ENCODE results near the gene ZCCHC17.

Gene ZCCHC17

DNA sequence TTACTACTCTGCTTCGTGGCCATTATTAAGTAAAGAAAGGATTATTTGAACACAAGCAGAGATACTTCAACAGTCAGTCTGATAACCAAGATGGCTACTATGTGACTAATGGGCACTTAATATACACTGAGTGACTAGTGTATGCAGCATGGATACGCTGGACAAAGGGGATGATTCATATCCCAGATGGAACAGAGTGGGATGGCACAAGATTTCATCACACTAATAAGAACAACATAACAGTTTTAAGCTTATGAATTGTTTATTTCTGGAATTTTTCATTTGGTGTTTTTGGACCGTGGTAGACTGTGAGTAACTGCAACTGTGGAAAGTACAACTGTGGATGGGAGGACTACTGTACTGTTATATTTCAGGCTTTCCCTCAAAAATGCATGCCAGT lies 9.4 kb downstream of the ZCCHC17 start:
- no peak for DNase-seq (ENCODE audit: low read depth in 2 of 2)

DNA sequence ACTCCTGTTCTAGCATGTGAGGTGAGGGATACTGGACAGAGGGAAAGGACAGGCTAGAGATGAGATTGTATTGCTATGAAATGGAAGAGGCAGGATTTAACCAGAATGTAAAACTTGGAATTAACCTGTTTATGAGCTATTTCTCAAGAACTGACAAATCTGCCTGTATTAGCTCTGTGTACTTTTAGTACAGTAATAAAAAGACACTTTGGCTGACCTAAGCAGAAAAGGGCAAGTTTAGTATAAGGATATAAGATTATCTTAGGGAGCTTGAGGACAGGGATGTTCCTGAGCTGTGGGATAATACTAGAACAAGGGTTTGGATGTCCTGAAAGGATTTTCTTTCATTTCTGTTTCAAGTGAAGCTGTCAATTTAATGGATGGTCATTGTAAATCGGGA lies 11.2 kb downstream of the ZCCHC17 start:
- no peak for DNase-seq (ENCODE audit: low read depth in 2 of 2)

GRCh38 chr1:31310198-31310597 lies 13.4 kb downstream of the ZCCHC17 start:
- DNase-seq (ENCODE audit: low read depth in 2 of 2): no peak

DNA sequence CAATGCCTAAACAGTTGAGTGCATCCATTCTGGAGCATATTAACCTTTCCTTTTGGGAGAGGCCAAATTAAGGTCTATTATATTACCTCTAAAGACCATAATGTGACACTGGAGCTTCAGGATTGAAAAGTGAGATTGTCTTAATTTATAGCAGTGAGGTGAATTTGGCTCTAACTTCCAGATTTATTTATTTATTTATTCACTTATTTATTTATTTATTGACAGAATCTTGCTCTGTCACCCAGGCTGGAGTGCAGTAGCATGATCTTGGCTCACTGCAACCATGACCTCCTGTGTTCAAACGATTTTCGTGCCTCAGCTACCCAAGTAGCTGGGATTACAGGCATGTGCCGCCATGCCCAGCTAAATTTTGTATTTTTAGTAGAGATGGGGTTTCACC lies 19.1 kb downstream of the ZCCHC17 start:
- no peak for DNase-seq (ENCODE audit: low read depth in 2 of 2)

- no peak for DNase-seq (ENCODE audit: low read depth in 2 of 2)
Measured at GRCh38 chr1:31318146-31318545, 21.3 kb downstream of the ZCCHC17 start.

- no peak for DNase-seq (ENCODE audit: low read depth in 2 of 2)
Measured at GRCh38 chr1:31324093-31324492, 27.3 kb downstream of the ZCCHC17 start.

GRCh38 chr1:31324992-31325391 lies 28.2 kb downstream of the ZCCHC17 start:
- DNase-seq (ENCODE audit: low read depth in 2 of 2): no peak

GRCh38 chr1:31326461-31326860 lies 29.6 kb downstream of the ZCCHC17 start:
- no peak for DNase-seq (ENCODE audit: low read depth in 2 of 2)

- no peak for DNase-seq (ENCODE audit: low read depth in 2 of 2)
Measured at GRCh38 chr1:31327381-31327780, 30.5 kb downstream of the ZCCHC17 start.

- DNase-seq (ENCODE audit: low read depth in 2 of 2): no peak
Measured at GRCh38 chr1:31335007-31335406, 38.2 kb downstream of the ZCCHC17 start.

DNA sequence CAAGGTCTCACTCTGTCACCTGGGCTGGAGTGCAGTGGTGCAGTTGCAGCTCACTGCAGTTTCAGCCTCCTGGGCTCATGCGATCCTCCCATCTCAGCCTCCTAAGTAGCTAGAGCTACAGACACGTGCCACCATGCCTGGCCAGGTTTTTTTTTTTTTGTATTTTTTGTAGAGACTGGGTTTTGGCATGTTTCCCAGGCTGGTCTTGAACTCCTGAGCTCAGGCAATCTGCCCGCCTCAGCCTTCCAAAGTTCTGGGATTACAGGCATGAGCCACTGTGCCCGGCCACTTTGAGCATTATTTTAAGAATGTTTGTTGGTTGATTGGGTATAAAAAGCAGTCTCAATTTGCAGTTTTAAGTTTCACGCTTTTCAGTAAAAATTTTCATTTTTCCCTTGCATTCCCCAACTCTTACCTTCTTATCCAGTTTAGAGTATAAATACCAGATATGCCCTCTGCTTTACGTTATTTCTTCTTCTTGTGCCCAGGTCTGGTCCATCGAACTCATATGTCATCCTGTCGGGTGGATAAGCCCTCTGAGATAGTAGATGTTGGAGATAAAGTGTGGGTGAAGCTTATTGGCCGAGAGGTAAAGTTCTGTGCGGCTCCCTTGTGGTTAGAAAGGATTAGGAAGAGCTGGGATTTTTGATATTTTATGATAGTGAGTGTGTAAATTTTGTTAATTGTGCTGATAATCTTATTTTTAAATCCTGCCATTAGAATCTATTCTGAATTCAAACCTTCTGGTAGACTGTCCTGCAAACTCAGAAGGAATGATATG lies 40.0 kb downstream of the ZCCHC17 start:
- DNase-seq (ENCODE audit: low read depth in 2 of 2): no peak

DNA sequence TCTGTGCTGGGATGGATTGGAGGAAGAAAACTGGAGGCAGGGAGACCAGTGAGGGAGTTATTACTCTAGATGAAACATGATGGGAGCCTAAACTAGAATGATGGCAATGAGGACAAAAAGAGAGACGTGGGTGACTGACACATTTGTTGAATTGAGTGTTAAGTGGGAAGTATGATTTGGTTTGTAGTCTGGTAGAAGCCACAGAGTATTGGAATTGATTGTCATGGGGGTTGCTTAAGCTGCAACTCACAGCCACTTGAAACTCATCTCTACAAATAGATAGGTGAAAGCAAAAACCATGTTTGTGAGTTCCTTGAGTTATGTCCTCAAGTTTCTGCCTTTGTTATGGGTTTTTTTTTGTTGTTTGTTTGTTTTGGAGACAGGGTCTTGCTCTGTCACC lies 47.7 kb downstream of the ZCCHC17 start:
- no peak for DNase-seq (ENCODE audit: low read depth in 2 of 2)

GRCh38 chr1:31345635-31346034 lies 48.8 kb downstream of the ZCCHC17 start:
- no peak for DNase-seq (ENCODE audit: low read depth in 2 of 2)

DNA sequence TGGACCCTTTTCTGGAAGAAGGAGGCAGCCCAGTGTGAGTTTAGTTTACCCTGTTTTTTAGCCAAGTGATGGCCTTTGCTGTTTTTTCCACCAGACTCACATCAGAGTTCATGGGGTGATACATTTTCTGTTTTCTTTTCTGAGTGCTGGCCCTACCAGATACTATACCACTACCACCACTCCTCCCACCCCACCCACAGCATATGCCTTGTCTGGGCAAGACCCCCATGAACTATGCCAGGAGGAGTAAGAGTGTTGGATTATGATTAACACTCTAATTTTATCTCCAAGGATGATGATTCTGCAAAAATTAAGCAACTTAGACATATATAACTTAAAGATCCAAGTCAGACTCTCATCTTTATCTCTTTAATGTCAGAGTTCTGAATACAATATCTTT lies 50.0 kb downstream of the ZCCHC17 start:
- no peak for DNase-seq (ENCODE audit: low read depth in 2 of 2)

GRCh38 chr1:31348449-31348848 lies 51.6 kb downstream of the ZCCHC17 start:
- DNase-seq (ENCODE audit: low read depth in 2 of 2): no peak

DNA sequence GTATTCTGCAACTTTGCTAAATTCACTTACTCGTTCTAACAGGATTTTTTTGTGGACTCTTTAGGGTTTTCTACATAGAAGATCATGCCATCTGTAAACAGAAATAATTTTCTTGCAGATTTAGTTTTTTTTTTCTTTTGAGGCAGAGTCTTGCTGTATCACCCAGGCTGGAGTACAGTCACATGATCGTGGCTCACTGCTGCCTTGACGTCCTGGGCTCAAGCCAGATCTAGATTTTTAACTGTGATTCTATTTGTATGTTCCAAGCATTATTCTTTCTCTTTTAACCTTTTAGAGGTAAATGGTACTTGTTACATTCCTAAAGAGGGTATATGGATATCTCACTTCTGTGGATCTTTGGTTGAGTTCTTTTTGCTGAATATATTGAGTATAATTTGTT lies 57.5 kb downstream of the ZCCHC17 start:
- DNase-seq (ENCODE audit: low read depth in 2 of 2): no peak

DNA sequence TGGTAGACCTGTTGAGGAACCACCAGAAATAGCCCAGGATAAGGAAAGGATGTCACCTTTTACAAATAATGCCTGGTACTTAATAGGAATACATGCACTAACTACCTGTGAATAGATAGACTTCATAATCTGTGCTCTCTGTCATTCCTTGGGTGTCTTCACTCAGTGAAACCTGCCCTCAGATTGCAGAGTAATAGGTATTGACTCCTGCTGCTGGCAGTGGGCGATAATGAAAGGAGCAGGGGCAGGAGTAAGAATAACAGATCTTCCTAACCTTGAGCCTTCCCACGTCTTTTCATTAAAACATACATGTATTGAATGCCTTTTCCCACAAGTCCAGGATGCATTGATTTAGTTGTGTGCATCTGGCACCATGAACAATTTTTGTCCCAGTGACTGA lies 59.6 kb downstream of the ZCCHC17 start:
- no peak for DNase-seq (ENCODE audit: low read depth in 2 of 2)

DNA sequence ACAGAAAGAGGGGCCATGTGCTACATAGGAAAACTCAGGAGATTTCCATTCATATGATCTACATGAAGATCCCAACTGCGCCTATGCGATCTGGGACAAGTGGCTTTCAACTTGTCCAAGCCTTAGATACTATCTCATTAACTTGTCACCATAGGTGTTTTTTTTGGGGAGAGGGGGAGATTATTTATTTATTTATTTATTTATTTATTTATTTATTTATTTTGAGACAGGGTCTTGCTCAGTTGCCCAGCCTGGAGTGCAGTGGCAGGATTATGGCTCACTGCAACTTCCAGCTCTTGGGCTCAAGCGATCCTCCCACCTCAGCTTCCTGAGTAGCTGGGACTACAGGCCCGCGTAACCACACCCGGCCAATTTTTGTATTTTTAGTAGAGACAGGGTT lies 64.8 kb downstream of the ZCCHC17 start:
- DNase-seq (ENCODE audit: low read depth in 2 of 2): no peak

DNA sequence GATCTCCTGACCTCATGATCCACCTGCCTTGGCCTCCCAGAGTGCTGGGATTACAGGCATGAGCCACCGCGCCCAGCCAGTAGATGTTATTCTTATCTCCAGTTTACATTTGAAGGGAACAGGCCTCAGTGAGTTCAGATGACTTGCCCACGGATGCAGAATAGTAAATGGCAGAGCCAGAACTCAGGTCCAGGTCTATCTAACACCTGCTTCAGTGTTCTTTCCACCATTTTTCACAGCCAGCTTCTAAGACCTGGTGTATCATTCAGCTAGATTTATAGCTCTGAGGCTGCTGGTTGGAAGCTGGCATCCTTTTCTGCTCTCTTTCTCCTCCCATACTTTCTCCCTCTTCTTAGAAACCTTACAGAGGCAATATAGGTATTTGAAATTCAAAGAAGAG lies 65.2 kb downstream of the ZCCHC17 start:
- no peak for DNase-seq (ENCODE audit: low read depth in 2 of 2)

DNA sequence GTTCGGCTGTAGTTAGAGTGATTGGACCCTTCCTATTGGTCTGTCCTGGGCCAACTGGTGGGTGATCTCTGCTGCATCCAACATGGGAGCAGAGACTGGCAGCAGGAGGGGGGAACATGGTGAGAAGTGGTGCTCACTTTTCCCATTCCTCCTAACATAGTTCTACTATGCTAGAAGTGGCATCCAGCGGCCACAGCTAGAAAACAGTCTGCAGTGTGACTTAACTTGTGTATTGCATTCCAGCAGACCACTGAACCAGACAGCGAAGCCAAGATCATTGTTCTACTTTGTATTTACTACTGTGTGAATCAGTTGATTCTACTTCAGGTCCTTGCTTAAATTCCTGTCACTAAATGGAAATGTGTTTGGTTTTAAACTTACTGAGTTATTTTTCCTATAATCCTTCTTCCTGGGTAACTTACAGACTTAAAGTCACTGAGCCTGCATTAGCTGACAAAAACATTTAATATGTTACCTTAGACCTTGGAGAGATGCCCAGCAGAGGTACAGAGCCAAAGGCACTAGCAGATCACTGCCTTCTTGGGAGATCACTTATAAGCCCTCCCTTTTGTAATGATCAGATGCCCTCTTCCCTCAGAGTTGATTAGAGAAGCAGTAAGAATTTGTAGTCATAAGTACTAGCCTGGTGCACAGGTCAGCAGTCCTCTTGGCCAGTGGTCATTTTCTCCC lies 67.9 kb downstream of the ZCCHC17 start:
- DNase-seq (ENCODE audit: low read depth in 2 of 2): no peak

- DNase-seq (ENCODE audit: low read depth in 2 of 2): no peak
Measured at GRCh38 chr1:31366796-31367195, 70.0 kb downstream of the ZCCHC17 start.

DNA sequence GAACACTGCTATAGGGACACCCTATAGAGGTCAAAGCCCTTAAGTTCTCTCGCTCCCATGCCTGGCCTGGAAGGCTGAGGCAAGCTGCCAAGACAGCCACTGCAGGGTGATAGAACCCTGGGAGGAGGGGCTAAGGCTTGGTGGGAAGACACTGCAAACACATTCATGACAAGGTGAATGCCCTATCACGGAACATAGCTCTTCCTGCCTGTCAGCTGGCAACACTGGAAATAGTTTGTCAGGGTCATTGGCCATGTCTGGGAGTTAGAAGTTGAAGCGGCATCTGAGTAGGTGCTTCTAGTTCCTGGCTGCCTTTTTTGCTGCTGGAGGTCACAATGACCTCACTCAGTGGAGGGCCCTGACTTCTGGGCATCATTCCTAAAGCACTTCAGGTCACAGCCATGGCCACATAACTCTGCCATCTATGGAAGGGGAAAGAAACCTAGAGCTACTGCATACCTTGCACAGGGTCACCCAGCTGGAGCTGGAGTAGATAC lies 71.8 kb downstream of the ZCCHC17 start:
- no peak for DNase-seq (ENCODE audit: low read depth in 2 of 2)

DNA sequence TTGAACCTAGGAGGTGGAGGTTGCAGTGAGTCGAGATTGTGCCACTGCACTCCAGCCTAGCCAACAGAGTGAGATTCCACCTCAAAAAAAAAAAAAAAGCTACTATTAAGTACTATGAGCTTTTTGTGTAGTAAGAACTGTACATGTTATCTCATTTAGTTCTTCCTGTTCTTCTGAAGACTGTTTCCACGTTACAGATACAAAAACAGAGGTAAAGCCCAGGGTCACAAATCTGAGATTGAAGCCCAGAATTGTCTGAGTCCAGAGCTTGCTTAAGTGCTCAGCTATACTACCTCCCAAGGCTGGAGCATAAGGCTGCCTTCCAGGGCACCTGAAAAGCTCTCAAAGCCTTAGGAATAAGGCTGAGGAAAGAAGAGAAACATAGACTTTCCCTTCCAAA lies 73.2 kb downstream of the ZCCHC17 start:
- DNase-seq (ENCODE audit: low read depth in 2 of 2): no peak

Data from stimulated activated CD8-positive, alpha-beta memory T cell treated with anti-CD3 and anti-CD28 coated beads, Interleukin-15, amount 100 ng/mL, for 4 hours (primary cell).